Measurements from ENCODE around the gene MACROD1. TPM values are rescaled to one million over a fixed set of nuclear protein-coding genes. Genes with fewer than 3 reads are reported as not detected.

Gene MACROD1
- total RNA-seq, 1 experiment from 2014 or later = 36.9 TPM

- no peaks in the 10 kb centered on the region for H3K36me3 Mint-ChIP-seq
- no peak overlapping the region for H3K27ac Mint-ChIP-seq
- H3K9me3 Mint-ChIP-seq = no peaks in the 10 kb centered on the region
- ATAC-seq = no peak
- POLR2A ChIA-PET = no interaction called here
- peaks cover 2% of the 10 kb centered on the region for H3K27me3 Mint-ChIP-seq (ENCODE audit: low read depth)
- peaks cover 38% of the 10 kb centered on the region for H3K4me1 Mint-ChIP-seq
- CTCF ChIA-PET = interaction anchor here (0.7 to 4.0 kb wide), 7 partner anchors 19 to 151 kb away, joined by 4 to 75 read pairs (median 16); no protein-coding TSS in a partner anchor
- no peak for DNase-seq (ENCODE audit: low spot score)
- TF ChIP-seq ETV6 (CRISPR knock-in tag; IDR thresholded peaks at IDR 0.05) (no peak), ZNF219 (CRISPR knock-in tag; IDR thresholded peaks at IDR 0.05; ENCODE audit: borderline replicate concordance) (no peak), ZBTB43 (CRISPR knock-in tag; IDR thresholded peaks at IDR 0.05) (no peak), CREM (CRISPR knock-in tag; IDR thresholded peaks at IDR 0.05) (no peak), ZNF281 (CRISPR knock-in tag; IDR thresholded peaks at IDR 0.05) (no peak), RELA (CRISPR knock-in tag; IDR thresholded peaks at IDR 0.05; ENCODE audit: borderline replicate concordance) (no peak), PRRX2 (CRISPR knock-in tag; IDR thresholded peaks at IDR 0.05) (no peak), MXD4 (CRISPR knock-in tag; IDR thresholded peaks at IDR 0.05; ENCODE audit: borderline replicate concordance) (no peak), TEAD4 (CRISPR knock-in tag; IDR thresholded peaks at IDR 0.05) (no peak), ATF2 (CRISPR knock-in tag; IDR thresholded peaks at IDR 0.05; ENCODE audit: borderline replicate concordance, low read depth) (no peak), JUN (CRISPR knock-in tag; IDR thresholded peaks at IDR 0.05) (no peak), STAT6 (CRISPR knock-in tag; conservative IDR thresholded peaks at IDR 0.05; ENCODE audit: low read depth) (no peak), CDX4 (CRISPR knock-in tag; IDR thresholded peaks at IDR 0.05; ENCODE audit: borderline replicate concordance) (no peak), ZNF232 (CRISPR knock-in tag; IDR thresholded peaks at IDR 0.05) (no peak), ZSCAN18 (CRISPR knock-in tag; IDR thresholded peaks at IDR 0.05) (no peak), ZNF416 (CRISPR knock-in tag; IDR thresholded peaks at IDR 0.05) (no peak), ZNF532 (CRISPR knock-in tag; IDR thresholded peaks at IDR 0.05; ENCODE audit: borderline replicate concordance) (no peak)
- H3K4me3 Mint-ChIP-seq = no peak overlapping the region
Observed at GRCh38 chr11:64150481-64151239, 15.3 kb downstream of the MACROD1 start.

All from WTC11 (cell line).